HEK293 (cell line): Measurements from ENCODE around the gene TOR1A.

Experiments used
- CTCF ChIA-PET: fragments of 350-600 bp; formaldehyde crosslinking; extraction: SDS; loops from one replicate; lab custom pipeline; 2021; ENCODE audit warnings: antibody characterized with exemption; lab: Yijun Ruan, JAX
- POLR2A ChIA-PET: fragments of 300-600 bp; formaldehyde crosslinking; extraction: SDS; loops from one replicate; lab custom pipeline; 2020; ENCODE audit warnings: antibody characterized with exemption, inconsistent platforms; lab: Yijun Ruan, JAX
- H3K27ac ChIP-seq: fragments of 200-500 bp; sonication (Bioruptor generic); 2 replicates; pipeline ENCODE4 v1.5.1; 2014; ENCODE audit warnings: low read depth, low read length, control low read depth, inconsistent platforms; ENCODE audit errors: extremely low read depth
- H3K36me3 ChIP-seq, 2 experiments: fragments of 200-500 bp in 1 of 2; sonication (Bioruptor generic) in 1 of 2; 1 replicate in 1 of 2; 2 replicates in 1 of 2; pipeline ENCODE4 v1.5.1; 2014 to 2017; ENCODE audit warnings: inconsistent platforms in 2 of 2, low read length in 2 of 2; ENCODE audit not compliant: control insufficient read depth in 2 of 2, insufficient read depth in 1 of 2
- H3K4me1 ChIP-seq: fragments of 200-500 bp; sonication (Bioruptor generic); 2 replicates; pipeline ENCODE4 v1.5.1; 2014; ENCODE audit warnings: mild to moderate bottlenecking, low read length, inconsistent platforms; ENCODE audit not compliant: control insufficient read depth, insufficient read depth
- H3K4me3 ChIP-seq: 2 replicates; pipeline ENCODE4 v1.5.1; 2011; ENCODE audit warnings: low read depth, mild to moderate bottlenecking, control low read depth, low read length, moderate library complexity
- H3K9me3 ChIP-seq: fragments of 200-500 bp; sonication (Bioruptor generic); 2 replicates; pipeline ENCODE4 v1.5.1; 2014; ENCODE audit warnings: low read depth, low read length, inconsistent platforms; ENCODE audit not compliant: control insufficient read depth, insufficient read depth
- FEZF1 ChIP-seq: fragments of 450-650 bp; formaldehyde crosslinking; IDR thresholded peaks from 2 replicates; pipeline ENCODE4 v1.5.1; 2016; ENCODE audit warnings: missing biosample characterization, missing genetic modification characterization
- GFI1B ChIP-seq: fragments of 450-650 bp; formaldehyde crosslinking; IDR thresholded peaks from 2 replicates; pipeline ENCODE4 v1.5.1; 2016; ENCODE audit warnings: missing biosample characterization, missing genetic modification characterization
- GLI2 ChIP-seq: fragments of 450-650 bp; formaldehyde crosslinking; IDR thresholded peaks from 2 replicates; pipeline ENCODE4; 2017; ENCODE audit warnings: missing biosample characterization, missing genetic modification characterization, low read depth, borderline replicate concordance
- GLIS1 ChIP-seq: fragments of 450-650 bp; formaldehyde crosslinking; IDR thresholded peaks from 2 replicates; pipeline ENCODE4 v1.5.1; 2016; ENCODE audit warnings: missing biosample characterization, missing genetic modification characterization
- MZF1 ChIP-seq: fragments of 450-650 bp; formaldehyde crosslinking; IDR thresholded peaks from 2 replicates; pipeline ENCODE4 v1.5.1; 2017; ENCODE audit warnings: missing biosample characterization, missing genetic modification characterization, borderline replicate concordance
- OVOL3 ChIP-seq: fragments of 450-650 bp; formaldehyde crosslinking; IDR thresholded peaks from 2 replicates; pipeline ENCODE4 v1.5.1; 2016; ENCODE audit warnings: missing biosample characterization, missing genetic modification characterization
- RBAK ChIP-seq: fragments of 450-650 bp; formaldehyde crosslinking; IDR thresholded peaks from 2 replicates; pipeline ENCODE4 v1.5.1; 2016; ENCODE audit warnings: missing biosample characterization, missing genetic modification characterization
- SCRT1 ChIP-seq: fragments of 450-650 bp; formaldehyde crosslinking; IDR thresholded peaks from 2 replicates; pipeline ENCODE4 v1.5.1; 2016; ENCODE audit warnings: missing biosample characterization, missing genetic modification characterization, borderline replicate concordance
- ZFP3 ChIP-seq: fragments of 450-650 bp; formaldehyde crosslinking; IDR thresholded peaks from 2 replicates; pipeline ENCODE4 v1.5.1; 2016; ENCODE audit warnings: low read depth, missing biosample characterization, missing genetic modification characterization
- ZNF138 ChIP-seq: fragments of 450-650 bp; formaldehyde crosslinking; IDR thresholded peaks from 2 replicates; pipeline ENCODE4 v1.5.1; 2016; ENCODE audit warnings: missing biosample characterization, missing genetic modification characterization, borderline replicate concordance
- ZNF174 ChIP-seq: fragments of 450-650 bp; formaldehyde crosslinking; IDR thresholded peaks from 2 replicates; pipeline ENCODE4 v1.5.0; 2017; ENCODE audit warnings: missing biosample characterization, mild to moderate bottlenecking, missing genetic modification characterization
- ZNF274 ChIP-seq, 2 experiments: fragments of 200-500 bp in 1 of 2; fragments of 450-650 bp in 1 of 2; sonication (Bioruptor generic) in 1 of 2; formaldehyde crosslinking in 1 of 2; IDR thresholded peaks; 2 replicates each; pipeline versions ENCODE4 v1.5.1 to v1.6.1; 2014 to 2016; ENCODE audit warnings: borderline replicate concordance in 1 of 2, inconsistent platforms in 1 of 2, low read length in 1 of 2, missing biosample characterization in 1 of 2, missing genetic modification characterization in 1 of 2
- ZNF350 ChIP-seq: fragments of 450-650 bp; formaldehyde crosslinking; IDR thresholded peaks from 2 replicates; pipeline ENCODE4 v1.5.0; 2017; ENCODE audit warnings: missing biosample characterization, mild to moderate bottlenecking, missing genetic modification characterization
- ZNF394 ChIP-seq: fragments of 450-650 bp; formaldehyde crosslinking; IDR thresholded peaks from 2 replicates; pipeline ENCODE4 v1.5.1; 2016; ENCODE audit warnings: missing biosample characterization, missing genetic modification characterization, mild to moderate bottlenecking, moderate library complexity, borderline replicate concordance
- ZNF629 ChIP-seq: fragments of 450-650 bp; formaldehyde crosslinking; IDR thresholded peaks from 2 replicates; pipeline ENCODE4 v1.5.1; 2017; ENCODE audit warnings: missing biosample characterization, missing genetic modification characterization
- TF ChIP-seq, protein P1 (sequence below): fragments of 450-650 bp; formaldehyde crosslinking; IDR thresholded peaks from 2 replicates; pipeline ENCODE4 v1.5.1; 2016; ENCODE audit warnings: missing biosample characterization, missing genetic modification characterization, borderline replicate concordance
- TF ChIP-seq, protein P2 (sequence below): fragments of 450-650 bp; formaldehyde crosslinking; conservative IDR thresholded peaks from 2 replicates; pipeline ENCODE4 v1.5.1; 2016; ENCODE audit warnings: low read depth, missing biosample characterization, missing genetic modification characterization
- TF ChIP-seq, protein P3 (sequence below): fragments of 450-650 bp; formaldehyde crosslinking; IDR thresholded peaks from 2 replicates; pipeline ENCODE4 v1.5.1; 2016; ENCODE audit warnings: missing biosample characterization, missing genetic modification characterization
- TF ChIP-seq, protein P4 (sequence below): fragments of 450-650 bp; formaldehyde crosslinking; IDR thresholded peaks from 2 replicates; pipeline ENCODE4 v1.5.1; 2016; ENCODE audit warnings: missing biosample characterization, missing genetic modification characterization
- TF ChIP-seq, protein P5 (sequence below): fragments of 450-650 bp; IDR thresholded peaks from 2 replicates; pipeline ENCODE4 v1.5.1; 2018; ENCODE audit warnings: missing biosample characterization, mild to moderate bottlenecking, missing genetic modification characterization

The TOR1A gene

DNA sequence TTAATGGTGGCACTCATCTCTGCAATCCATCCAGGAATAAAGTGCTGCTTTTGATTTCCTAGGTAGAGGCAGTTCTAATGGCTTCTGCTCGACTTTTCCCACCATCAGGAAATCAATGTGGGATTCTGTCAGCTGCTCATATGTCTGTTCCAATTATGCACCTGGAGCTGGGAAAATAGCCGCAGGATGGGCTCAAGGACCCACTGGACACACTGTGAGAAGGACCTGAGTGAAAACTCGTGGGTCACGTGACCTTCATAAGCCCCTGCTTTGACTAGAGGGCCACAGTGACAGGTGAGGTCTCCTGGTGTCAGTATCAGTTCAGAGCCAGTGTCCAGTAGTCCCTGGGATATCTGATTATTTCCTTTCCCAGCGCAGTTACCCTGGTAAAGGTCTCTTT, 53.2 kb downstream of the TOR1A start (continued):
- TF ChIP-seq, protein P1, sequence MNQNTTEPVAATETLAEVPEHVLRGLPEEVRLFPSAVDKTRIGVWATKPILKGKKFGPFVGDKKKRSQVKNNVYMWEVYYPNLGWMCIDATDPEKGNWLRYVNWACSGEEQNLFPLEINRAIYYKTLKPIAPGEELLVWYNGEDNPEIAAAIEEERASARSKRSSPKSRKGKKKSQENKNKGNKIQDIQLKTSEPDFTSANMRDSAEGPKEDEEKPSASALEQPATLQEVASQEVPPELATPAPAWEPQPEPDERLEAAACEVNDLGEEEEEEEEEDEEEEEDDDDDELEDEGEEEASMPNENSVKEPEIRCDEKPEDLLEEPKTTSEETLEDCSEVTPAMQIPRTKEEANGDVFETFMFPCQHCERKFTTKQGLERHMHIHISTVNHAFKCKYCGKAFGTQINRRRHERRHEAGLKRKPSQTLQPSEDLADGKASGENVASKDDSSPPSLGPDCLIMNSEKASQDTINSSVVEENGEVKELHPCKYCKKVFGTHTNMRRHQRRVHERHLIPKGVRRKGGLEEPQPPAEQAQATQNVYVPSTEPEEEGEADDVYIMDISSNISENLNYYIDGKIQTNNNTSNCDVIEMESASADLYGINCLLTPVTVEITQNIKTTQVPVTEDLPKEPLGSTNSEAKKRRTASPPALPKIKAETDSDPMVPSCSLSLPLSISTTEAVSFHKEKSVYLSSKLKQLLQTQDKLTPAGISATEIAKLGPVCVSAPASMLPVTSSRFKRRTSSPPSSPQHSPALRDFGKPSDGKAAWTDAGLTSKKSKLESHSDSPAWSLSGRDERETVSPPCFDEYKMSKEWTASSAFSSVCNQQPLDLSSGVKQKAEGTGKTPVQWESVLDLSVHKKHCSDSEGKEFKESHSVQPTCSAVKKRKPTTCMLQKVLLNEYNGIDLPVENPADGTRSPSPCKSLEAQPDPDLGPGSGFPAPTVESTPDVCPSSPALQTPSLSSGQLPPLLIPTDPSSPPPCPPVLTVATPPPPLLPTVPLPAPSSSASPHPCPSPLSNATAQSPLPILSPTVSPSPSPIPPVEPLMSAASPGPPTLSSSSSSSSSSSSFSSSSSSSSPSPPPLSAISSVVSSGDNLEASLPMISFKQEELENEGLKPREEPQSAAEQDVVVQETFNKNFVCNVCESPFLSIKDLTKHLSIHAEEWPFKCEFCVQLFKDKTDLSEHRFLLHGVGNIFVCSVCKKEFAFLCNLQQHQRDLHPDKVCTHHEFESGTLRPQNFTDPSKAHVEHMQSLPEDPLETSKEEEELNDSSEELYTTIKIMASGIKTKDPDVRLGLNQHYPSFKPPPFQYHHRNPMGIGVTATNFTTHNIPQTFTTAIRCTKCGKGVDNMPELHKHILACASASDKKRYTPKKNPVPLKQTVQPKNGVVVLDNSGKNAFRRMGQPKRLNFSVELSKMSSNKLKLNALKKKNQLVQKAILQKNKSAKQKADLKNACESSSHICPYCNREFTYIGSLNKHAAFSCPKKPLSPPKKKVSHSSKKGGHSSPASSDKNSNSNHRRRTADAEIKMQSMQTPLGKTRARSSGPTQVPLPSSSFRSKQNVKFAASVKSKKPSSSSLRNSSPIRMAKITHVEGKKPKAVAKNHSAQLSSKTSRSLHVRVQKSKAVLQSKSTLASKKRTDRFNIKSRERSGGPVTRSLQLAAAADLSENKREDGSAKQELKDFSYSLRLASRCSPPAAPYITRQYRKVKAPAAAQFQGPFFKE (tag by site-specific recombination), result no peak
- TF ChIP-seq RBAK (tag by site-specific recombination), result no peak
- TF ChIP-seq ZNF350 (tag by site-specific recombination), result no peak
- TF ChIP-seq GFI1B (tag by site-specific recombination), result no peak
- no peak for TF ChIP-seq SCRT1 (tag by site-specific recombination)
- no peak for TF ChIP-seq MZF1 (tag by site-specific recombination)
- TF ChIP-seq, protein P2, sequence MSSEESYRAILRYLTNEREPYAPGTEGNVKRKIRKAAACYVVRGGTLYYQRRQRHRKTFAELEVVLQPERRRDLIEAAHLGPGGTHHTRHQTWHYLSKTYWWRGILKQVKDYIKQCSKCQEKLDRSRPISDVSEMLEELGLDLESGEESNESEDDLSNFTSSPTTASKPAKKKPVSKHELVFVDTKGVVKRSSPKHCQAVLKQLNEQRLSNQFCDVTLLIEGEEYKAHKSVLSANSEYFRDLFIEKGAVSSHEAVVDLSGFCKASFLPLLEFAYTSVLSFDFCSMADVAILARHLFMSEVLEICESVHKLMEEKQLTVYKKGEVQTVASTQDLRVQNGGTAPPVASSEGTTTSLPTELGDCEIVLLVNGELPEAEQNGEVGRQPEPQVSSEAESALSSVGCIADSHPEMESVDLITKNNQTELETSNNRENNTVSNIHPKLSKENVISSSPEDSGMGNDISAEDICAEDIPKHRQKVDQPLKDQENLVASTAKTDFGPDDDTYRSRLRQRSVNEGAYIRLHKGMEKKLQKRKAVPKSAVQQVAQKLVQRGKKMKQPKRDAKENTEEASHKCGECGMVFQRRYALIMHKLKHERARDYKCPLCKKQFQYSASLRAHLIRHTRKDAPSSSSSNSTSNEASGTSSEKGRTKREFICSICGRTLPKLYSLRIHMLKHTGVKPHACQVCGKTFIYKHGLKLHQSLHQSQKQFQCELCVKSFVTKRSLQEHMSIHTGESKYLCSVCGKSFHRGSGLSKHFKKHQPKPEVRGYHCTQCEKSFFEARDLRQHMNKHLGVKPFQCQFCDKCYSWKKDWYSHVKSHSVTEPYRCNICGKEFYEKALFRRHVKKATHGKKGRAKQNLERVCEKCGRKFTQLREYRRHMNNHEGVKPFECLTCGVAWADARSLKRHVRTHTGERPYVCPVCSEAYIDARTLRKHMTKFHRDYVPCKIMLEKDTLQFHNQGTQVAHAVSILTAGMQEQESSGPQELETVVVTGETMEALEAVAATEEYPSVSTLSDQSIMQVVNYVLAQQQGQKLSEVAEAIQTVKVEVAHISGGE (tag by site-specific recombination), result no peak
- no peak for TF ChIP-seq ZNF274 (IDR thresholded peaks at IDR 0.05; ENCODE audit: low read length)
- no peak for TF ChIP-seq ZNF274 (tag by site-specific recombination; IDR thresholded peaks at IDR 0.05; ENCODE audit: borderline replicate concordance)
- no peak for TF ChIP-seq ZFP3
- TF ChIP-seq ZNF629, result no peak
- TF ChIP-seq, all 188 proteins: peak for 0

DNA sequence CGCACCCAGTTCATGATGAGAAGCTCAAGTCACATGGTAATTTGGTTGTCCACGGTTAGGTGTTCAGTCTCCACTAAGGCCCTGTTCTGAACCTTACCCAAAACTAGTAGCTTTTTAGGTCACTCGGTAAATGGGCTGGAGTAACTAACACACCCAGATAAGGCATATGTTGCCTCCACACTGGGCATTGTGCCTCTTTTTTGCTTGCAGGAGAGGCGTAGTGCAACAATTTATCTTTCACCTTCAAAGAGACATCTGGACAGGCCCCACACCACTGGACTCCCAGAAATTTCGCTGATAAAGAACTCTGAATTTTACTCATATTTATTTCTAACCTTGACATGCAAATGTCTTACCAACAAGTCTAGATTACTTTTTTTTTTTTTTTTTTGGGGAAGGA, 54.3 kb downstream of the TOR1A start:
- H3K4me3 ChIP-seq, result no peak overlapping the region
- no peaks in the 10 kb centered on the region for H3K4me1 ChIP-seq
- CTCF ChIA-PET, result interaction anchor here (0.8 to 3.0 kb wide), 4 partner anchors 13 to 32 kb away, joined by 3 to 11 read pairs (median 4); no protein-coding TSS in a partner anchor
- POLR2A ChIA-PET, result no interaction called here
- no peak overlapping the region for H3K27ac ChIP-seq
- H3K36me3 ChIP-seq, result no peaks in the 10 kb centered on the region
- TF ChIP-seq OVOL3 (tag by site-specific recombination) (no peak), GLI2 (tag by site-specific recombination) (no peak), ZNF394 (no peak), ZNF174 (tag by site-specific recombination) (no peak), ZNF274 (IDR thresholded peaks at IDR 0.05; ENCODE audit: low read length) (no peak), ZNF274 (tag by site-specific recombination; IDR thresholded peaks at IDR 0.05; ENCODE audit: borderline replicate concordance) (no peak), FEZF1 (no peak), GLIS1 (no peak), ZNF138 (tag by site-specific recombination) (no peak)
- TF ChIP-seq, protein P3, sequence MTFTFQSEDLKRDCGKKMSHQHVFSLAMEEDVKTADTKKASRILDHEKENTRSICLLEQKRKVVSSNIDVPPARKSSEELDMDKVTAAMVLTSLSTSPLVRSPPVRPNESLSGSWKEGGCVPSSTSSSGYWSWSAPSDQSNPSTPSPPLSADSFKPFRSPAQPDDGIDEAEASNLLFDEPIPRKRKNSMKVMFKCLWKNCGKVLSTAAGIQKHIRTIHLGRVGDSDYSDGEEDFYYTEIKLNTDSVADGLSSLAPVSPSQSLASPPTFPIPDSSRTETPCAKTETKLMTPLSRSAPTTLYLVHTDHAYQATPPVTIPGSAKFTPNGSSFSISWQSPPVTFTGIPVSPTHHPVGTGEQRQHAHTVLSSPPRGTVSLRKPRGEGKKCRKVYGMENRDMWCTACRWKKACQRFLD, result no peak
- TF ChIP-seq, protein P4, sequence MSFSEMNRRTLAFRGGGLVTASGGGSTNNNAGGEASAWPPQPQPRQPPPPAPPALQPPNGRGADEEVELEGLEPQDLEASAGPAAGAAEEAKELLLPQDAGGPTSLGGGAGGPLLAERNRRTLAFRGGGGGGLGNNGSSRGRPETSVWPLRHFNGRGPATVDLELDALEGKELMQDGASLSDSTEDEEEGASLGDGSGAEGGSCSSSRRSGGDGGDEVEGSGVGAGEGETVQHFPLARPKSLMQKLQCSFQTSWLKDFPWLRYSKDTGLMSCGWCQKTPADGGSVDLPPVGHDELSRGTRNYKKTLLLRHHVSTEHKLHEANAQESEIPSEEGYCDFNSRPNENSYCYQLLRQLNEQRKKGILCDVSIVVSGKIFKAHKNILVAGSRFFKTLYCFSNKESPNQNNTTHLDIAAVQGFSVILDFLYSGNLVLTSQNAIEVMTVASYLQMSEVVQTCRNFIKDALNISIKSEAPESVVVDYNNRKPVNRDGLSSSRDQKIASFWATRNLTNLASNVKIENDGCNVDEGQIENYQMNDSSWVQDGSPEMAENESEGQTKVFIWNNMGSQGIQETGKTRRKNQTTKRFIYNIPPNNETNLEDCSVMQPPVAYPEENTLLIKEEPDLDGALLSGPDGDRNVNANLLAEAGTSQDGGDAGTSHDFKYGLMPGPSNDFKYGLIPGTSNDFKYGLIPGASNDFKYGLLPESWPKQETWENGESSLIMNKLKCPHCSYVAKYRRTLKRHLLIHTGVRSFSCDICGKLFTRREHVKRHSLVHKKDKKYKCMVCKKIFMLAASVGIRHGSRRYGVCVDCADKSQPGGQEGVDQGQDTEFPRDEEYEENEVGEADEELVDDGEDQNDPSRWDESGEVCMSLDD, result no peak
- TF ChIP-seq, protein P5, sequence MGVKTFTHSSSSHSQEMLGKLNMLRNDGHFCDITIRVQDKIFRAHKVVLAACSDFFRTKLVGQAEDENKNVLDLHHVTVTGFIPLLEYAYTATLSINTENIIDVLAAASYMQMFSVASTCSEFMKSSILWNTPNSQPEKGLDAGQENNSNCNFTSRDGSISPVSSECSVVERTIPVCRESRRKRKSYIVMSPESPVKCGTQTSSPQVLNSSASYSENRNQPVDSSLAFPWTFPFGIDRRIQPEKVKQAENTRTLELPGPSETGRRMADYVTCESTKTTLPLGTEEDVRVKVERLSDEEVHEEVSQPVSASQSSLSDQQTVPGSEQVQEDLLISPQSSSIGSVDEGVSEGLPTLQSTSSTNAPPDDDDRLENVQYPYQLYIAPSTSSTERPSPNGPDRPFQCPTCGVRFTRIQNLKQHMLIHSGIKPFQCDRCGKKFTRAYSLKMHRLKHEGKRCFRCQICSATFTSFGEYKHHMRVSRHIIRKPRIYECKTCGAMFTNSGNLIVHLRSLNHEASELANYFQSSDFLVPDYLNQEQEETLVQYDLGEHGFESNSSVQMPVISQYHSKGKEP (tag by site-specific recombination), result no peak
- H3K9me3 ChIP-seq, result no peaks in the 10 kb centered on the region
